Endothelial cell of umbilical vein (primary cell): ENCODE measurements around the gene PPP4R1.

Source experiments
- CTCF ChIP-seq, 2 donors: IDR thresholded peaks; 1 replicate in 1 of 2; 2 replicates in 1 of 2; pipeline ENCODE4 v1.5.1; 2011; ENCODE audit warnings: low read length in 2 of 2, mild to moderate bottlenecking in 2 of 2, moderate library complexity in 2 of 2, control low read depth in 1 of 2, inconsistent platforms in 1 of 2, low read depth in 1 of 2; ENCODE audit not compliant: insufficient read depth in 1 of 2; ENCODE audit errors: extremely low read depth in 1 of 2
- EZH2 ChIP-seq: IDR thresholded peaks from 2 replicates; pipeline ENCODE4 v1.6.1; 2012; ENCODE audit warnings: borderline replicate concordance, low read depth, mild to moderate bottlenecking, moderate library complexity, low read length, inconsistent platforms; ENCODE audit not compliant: severe bottlenecking
- GATA2 ChIP-seq: IDR thresholded peaks from 2 replicates; pipeline ENCODE4 v1.7.0; 2011; ENCODE audit warnings: low read depth, mild to moderate bottlenecking, moderate library complexity, mixed read lengths, low read length; ENCODE audit not compliant: insufficient read length, insufficient read depth
- JUN ChIP-seq: IDR thresholded peaks from 2 replicates; pipeline ENCODE4 v1.6.1; 2011; ENCODE audit warnings: borderline replicate concordance, low read depth; ENCODE audit not compliant: insufficient read length, insufficient read depth
- MYC ChIP-seq: IDR thresholded peaks from one replicate; pipeline ENCODE4 v1.6.1; 2011; ENCODE audit warnings: mild to moderate bottlenecking, low read depth, low read length
- POLR2A ChIP-seq: IDR thresholded peaks from 2 replicates; pipeline ENCODE4 v1.6.1; 2012; ENCODE audit warnings: low read depth, mild to moderate bottlenecking, control low read depth, low read length

GRCh38 chr18:9561759-9562158, 52.6 kb downstream of the PPP4R1 start:
- TF ChIP-seq CTCF (IDR thresholded peaks at IDR 0.05; ENCODE audit: extremely low read depth in 1 of 2, insufficient read depth in 1 of 2, low read depth in 1 of 2, low read length in 2 of 2) (no peak), POLR2A (no peak), EZH2 (no peak), MYC (no peak), GATA2 (no peak), JUN (no peak)
